GM12875 (cell line): ENCODE data around the gene CENPP.

Experiments
- H3K4me3 ChIP-seq: one replicate; pipeline ENCODE4 v1.5.1; 2011; ENCODE audit warnings: low read depth, low read length, control low read depth
- TF ChIP-seq, protein P1 (sequence below): IDR thresholded peaks from 2 replicates; pipeline ENCODE4 v1.5.1; 2011; ENCODE audit warnings: low read depth, mild to moderate bottlenecking, control low read depth, inconsistent platforms, low read length, moderate library complexity, borderline replicate concordance; ENCODE audit not compliant: insufficient read depth

Gene CENPP

GRCh38 chr9:92642564-92642963 is 316.8 kb downstream of the CENPP start:
- no peak overlapping the region for H3K4me3 ChIP-seq
- TF ChIP-seq, protein P1, sequence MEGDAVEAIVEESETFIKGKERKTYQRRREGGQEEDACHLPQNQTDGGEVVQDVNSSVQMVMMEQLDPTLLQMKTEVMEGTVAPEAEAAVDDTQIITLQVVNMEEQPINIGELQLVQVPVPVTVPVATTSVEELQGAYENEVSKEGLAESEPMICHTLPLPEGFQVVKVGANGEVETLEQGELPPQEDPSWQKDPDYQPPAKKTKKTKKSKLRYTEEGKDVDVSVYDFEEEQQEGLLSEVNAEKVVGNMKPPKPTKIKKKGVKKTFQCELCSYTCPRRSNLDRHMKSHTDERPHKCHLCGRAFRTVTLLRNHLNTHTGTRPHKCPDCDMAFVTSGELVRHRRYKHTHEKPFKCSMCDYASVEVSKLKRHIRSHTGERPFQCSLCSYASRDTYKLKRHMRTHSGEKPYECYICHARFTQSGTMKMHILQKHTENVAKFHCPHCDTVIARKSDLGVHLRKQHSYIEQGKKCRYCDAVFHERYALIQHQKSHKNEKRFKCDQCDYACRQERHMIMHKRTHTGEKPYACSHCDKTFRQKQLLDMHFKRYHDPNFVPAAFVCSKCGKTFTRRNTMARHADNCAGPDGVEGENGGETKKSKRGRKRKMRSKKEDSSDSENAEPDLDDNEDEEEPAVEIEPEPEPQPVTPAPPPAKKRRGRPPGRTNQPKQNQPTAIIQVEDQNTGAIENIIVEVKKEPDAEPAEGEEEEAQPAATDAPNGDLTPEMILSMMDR, result no peak

DNA sequence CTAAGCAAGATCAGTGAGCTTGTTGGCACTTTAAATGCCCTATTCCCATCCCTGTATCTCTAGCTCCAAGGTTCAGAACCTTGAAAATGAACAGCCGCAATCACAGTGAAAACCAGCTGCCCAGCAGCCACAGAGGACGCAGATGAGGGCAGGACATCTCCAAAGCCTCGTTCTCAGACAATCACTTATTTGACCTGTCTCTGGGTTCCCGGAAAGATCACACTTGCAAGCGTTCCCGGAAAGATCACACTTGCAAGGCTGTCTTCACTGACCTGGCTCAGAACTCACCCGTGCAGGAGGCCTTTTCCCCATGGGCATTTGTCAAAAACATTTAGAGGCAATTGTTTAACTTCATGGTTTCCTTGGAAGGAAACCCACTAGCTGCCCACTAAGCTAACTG is 318.5 kb downstream of the CENPP start:
- no peak overlapping the region for H3K4me3 ChIP-seq
- TF ChIP-seq, protein P1, result no peak

DNA sequence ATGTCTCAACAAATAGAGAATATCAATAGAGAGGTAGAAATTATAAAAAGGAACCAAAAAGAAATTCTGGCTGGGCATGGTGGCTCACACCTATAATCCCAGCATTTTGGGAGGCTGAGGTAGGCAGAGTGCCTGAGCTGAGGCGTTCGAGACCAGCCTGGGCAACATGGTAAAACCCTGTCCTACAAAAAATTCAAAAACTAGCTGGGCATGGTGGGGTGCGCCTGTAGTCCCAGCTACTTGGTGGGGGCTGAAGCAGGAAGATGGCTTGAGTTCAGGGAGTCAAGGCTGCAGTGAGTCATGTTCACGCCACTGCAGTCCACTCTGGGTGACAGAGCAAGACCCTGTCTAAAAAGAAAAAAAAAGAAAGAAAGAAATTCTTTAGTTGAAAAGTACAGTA is 319.3 kb downstream of the CENPP start:
- H3K4me3 ChIP-seq, result no peak overlapping the region
- TF ChIP-seq, protein P1, result no peak

- H3K4me3 ChIP-seq, result no peak overlapping the region
- TF ChIP-seq, protein P1, result no peak
Observed at GRCh38 chr9:92647671-92648473, 322.1 kb downstream of the CENPP start.

DNA sequence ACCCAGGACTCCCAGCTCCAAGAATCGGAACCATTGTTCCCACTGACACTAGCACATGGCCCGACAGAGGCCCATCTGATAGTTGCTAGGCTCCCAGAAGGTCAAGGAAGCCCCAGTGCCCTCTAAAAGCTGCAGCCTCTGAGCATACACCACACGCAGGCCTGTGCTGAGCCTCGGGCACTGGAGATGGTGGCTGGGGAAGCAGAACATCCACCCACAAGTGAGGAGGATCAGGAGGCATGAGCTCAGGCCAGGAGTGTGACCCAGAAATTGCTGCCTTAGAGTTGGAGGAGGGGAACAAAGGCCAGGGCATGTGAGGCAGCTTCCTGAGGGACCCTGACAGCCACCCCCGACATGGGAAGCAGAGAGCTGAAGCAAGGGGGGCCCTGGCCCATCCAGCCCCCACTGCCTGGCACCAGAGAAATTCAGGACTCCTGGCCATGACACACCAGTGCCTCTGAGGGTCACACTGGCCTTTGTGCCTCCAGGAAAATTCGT is 322.8 kb downstream of the CENPP start:
- H3K4me3 ChIP-seq, result no peak overlapping the region
- TF ChIP-seq, protein P1, result no peak

DNA sequence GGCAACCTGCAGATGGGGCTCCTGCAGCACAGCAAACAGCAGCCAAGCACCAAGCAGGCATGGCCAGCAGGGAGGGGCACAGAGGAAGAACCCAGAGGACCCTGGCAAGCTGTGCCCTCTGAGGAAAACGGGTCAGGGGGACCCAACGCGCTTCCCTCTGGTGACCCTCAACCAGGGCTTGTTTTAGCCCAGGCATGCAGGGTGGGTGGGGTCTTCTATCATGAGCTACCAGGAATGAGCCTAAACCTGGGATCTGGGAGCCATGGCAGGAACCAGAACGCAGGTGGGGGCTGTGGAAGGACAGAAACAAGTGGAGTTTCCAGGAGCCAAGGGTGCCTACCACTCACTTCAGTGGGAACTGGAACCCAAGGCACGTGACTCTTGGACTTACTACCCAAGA is 323.3 kb downstream of the CENPP start:
- no peak overlapping the region for H3K4me3 ChIP-seq
- TF ChIP-seq, protein P1, result no peak

DNA sequence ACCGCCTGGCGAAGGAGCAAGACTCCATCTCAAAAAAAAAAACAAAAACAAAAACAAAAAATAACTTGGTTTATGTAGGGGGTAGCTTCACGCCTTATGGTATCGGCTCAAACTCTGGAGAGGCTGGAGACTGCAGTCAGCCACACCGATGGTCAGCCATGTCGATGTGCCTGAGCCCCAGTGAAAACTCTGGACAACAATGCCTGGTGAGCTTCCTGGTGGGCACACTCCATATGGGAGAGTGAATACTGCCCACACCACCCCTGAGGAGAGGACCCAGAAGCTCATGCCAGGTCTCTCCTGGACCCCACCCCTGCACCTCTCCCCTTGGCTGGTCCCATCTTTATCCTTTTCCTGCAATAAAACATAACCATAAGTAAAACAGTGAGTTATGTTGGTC is 324.5 kb downstream of the CENPP start:
- TF ChIP-seq, protein P1, result no peak
- H3K4me3 ChIP-seq, result no peak overlapping the region
